H7 (cell line): ENCODE data around the gene C11orf21. TPM values are rescaled to one million over a fixed set of nuclear protein-coding genes. Genes with fewer than 3 reads are reported as not detected.
A peak's percentile ranks its signal among the peaks of the same experiment; 100 is the strongest.

Experiments used
- DNase-seq: peaks from one replicate; pipeline ENCODE4 v3.0.0; 2012
- H3K27me3 ChIP-seq: 2 replicates; pipeline ENCODE4 v1.6.0; 2011; ENCODE audit warnings: mild to moderate bottlenecking, low read length; ENCODE audit not compliant: control insufficient read depth, insufficient read depth
- H3K36me3 ChIP-seq: replicated peaks from 2 replicates; pipeline ENCODE4 v1.5.1; 2011; ENCODE audit warnings: low read length; ENCODE audit not compliant: control insufficient read depth, insufficient read depth
- H3K4me3 ChIP-seq: 2 replicates; pipeline ENCODE4 v1.5.1; 2011; ENCODE audit warnings: low read depth, mild to moderate bottlenecking, control low read depth, low read length, moderate library complexity; ENCODE audit not compliant: insufficient read depth
- total RNA-seq: library from RNA; depleted of rRNA; stranded (reverse); fragments of >200 nt; shearing (Covaris generic); gene quantifications from 2 replicates; pipeline ENCODE4 v1.2.3, GENCODE V29; 2014

The C11orf21 gene
- total RNA-seq, 1 experiment from 2014 or later = not detected

DNA sequence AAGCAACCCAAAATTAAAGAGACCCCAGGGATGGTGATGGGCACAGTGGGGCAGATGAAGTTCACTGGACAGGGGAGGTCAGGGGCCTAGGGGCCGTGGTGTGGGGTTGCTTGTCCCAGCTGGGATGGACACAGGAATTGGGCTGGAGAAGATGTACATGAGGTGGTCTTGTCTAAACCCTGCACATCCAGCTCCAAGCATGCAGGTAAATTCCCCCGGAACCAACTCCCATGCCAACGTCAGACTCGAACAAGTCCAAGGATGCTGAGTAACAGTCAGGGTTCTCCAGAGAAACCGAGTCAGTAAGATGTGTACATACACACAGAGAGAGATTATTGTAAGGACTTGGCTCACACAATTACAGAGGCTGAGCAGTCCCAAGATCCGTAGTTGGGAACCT lies 29.0 kb upstream of the C11orf21 start:
- Histone ChIP-seq H3K36me3 (no peaks in the 10 kb centered on the region), H3K4me3 (no peak overlapping the region)
- no peak for DNase-seq

DNA sequence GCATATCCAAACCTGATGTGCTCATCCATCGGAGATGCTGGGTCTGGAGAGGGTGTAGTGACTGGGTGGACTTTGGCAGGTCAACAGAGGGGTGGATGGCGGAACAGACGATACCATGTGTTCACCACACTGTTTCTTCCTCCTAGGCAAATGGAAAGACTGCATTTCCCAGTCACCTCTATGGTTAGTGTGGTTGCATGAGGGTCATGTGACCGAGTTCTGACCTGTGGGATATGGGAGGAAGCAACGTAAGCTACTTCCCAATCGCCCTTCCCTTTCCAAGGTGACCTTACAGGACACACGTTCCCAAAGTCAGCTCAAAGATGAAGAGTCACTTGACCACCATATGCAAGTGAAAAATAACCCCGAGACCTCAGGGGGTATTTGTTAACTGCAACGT lies 27.8 kb upstream of the C11orf21 start:
- Histone ChIP-seq H3K27me3 (no peaks in the 10 kb centered on the region; the same call in 1 of the 2 replicates), H3K36me3 (no peaks in the 10 kb centered on the region), H3K4me3 (no peak overlapping the region)
- DNase-seq = no peak

More for the DNA sequence above, 29.0 kb upstream of the C11orf21 start:
- no peaks in the 10 kb centered on the region; the same call in 1 of the 2 replicates for H3K27me3 ChIP-seq

DNA sequence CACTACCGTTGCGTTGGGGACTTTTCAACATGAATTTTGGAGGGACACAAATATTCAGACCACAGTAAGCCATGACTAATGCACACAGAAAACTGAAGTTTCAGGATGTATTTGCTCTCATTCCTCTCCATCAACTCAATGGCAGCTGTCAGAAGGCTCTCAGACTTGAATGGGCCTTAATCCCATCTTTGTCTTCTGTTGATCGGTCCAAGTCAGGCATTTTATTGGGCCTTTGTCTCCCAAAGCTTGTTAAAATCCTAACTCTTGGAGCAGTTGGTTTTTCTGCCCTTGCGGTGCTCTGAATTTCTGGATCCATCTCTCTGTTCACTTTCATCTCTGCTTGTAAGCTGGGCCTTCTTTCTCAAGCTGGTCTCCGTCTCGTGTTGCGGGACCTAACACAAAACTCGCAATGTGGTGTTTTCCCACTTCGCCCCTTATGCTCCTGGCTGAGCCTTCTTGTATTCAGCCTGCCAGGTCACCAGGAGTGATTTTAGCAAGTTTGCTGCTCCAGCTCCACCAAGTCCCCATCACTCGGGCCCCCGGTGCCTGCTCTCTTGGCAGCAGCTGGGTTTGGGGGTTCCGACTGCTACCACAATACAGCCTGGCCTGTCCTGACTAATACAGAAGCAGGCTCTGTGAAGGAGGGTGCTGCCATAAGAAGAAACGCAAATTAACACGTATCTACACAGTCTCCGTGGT lies 27.1 kb upstream of the C11orf21 start:
- Histone ChIP-seq H3K4me3 (no peak overlapping the region), H3K27me3 (no peaks in the 10 kb centered on the region; the same call in 1 of the 2 replicates), H3K36me3 (no peaks in the 10 kb centered on the region)
- no peak for DNase-seq

DNA sequence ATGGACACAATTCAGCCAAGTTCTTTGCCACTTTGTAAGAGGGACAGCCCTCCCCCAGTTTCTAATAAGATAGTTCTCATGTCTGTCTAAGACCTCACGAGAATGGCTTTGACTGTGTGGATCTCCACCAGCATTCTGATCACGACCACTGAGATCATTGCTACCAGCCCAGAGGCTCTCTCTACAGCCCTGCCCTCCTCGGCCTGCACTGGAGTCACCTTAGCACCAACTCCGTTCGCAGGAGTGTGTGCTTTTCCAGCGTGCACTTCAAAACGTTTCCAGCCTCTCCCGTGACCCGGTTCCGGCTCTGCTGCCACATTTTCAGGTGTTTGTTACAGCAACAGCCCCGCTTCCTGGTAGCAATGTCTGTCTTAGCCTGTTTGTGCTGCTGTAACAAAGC lies 26.3 kb upstream of the C11orf21 start:
- no peak overlapping the region for H3K4me3 ChIP-seq
- DNase-seq = no peak
- H3K36me3 ChIP-seq = no peaks in the 10 kb centered on the region
- no peaks in the 10 kb centered on the region; the same call in 1 of the 2 replicates for H3K27me3 ChIP-seq

GRCh38 chr11:2327032-2327431 lies 25.3 kb upstream of the C11orf21 start:
- Histone ChIP-seq H3K27me3 (no peaks in the 10 kb centered on the region; the same call in 1 of the 2 replicates), H3K36me3 (no peaks in the 10 kb centered on the region), H3K4me3 (no peak overlapping the region)
- DNase-seq = no peak

GRCh38 chr11:2325719-2326118 lies 24.0 kb upstream of the C11orf21 start:
- no peak for DNase-seq
- H3K4me3 ChIP-seq = no peak overlapping the region
- H3K27me3 ChIP-seq = no peaks in the 10 kb centered on the region; the same call in 1 of the 2 replicates
- H3K36me3 ChIP-seq = no peaks in the 10 kb centered on the region

- no peaks in the 10 kb centered on the region for H3K27me3 ChIP-seq
- H3K36me3 ChIP-seq = no peaks in the 10 kb centered on the region
- H3K4me3 ChIP-seq = no peak overlapping the region
- DNase-seq = no peak
Measured at GRCh38 chr11:2325123-2325522, 23.4 kb upstream of the C11orf21 start.

- no peak for DNase-seq
- Histone ChIP-seq H3K27me3 (no peaks in the 10 kb centered on the region), H3K36me3 (no peaks in the 10 kb centered on the region), H3K4me3 (no peak overlapping the region)
Measured at GRCh38 chr11:2321311-2321683, 19.6 kb upstream of the C11orf21 start.

DNA sequence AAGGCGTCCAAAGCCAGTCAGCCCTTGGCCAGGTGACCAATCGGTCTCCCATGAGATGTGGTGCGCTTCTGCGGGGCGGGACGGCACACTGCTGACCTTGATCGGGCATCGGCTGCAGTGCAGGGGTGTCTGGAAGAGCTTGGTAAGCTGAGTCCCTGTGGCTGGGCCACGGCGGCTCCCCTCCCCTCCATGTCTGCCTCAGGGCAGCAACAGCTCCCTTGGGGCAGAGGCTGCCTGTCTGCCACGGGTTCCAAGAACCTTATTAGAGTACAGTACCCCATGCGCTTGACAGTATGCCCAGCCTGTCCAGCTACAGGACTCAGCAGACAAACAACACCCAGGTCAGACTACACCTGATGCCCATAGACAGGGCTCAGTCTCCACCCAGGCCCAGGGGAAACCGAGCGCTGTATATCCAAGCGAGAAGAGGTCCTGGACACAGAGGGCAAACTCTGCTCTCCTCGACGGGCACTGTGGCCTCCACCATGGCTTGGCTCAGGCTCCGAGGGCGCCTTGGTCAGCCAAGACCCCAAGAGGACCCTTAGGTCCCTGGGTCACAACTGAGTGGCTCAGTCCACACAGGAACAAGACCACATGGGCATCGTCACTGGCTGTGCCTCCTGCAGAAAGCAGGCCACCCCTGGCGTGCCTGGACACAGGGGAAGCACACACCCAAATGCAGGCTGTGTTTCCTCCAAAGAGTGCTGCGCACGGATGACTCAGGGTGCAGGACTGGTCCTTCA lies 19.0 kb upstream of the C11orf21 start:
- H3K27me3 ChIP-seq = no peaks in the 10 kb centered on the region
- no peak for DNase-seq

GRCh38 chr11:2319791-2320472 lies 18.2 kb upstream of the C11orf21 start:
- DNase-seq = no peak
- Histone ChIP-seq H3K27me3 (no peaks in the 10 kb centered on the region), H3K4me3 (no peak overlapping the region), H3K36me3 (no peaks in the 10 kb centered on the region)

More for the DNA sequence above, 19.0 kb upstream of the C11orf21 start:
- H3K4me3 ChIP-seq = no peak overlapping the region
- H3K36me3 ChIP-seq = no peaks in the 10 kb centered on the region

DNA sequence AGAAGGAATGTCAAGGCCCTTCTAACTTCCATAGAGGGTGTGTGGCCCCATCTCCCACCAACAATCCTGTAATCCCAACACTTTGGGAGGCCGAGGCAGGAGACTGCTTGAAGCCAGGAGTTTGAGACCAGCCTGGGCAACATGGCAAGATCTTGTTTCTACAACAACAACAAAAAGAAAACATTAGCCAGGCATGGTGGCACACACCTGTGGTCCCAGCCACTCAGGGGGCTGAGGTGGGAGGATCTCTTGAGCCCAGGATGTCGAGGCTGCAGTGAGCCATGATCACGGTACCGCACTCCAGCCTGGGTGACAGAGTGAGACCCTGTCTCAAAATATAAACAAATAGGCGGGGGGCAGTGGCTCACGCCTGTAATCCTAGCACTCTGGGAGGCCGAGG lies 17.0 kb upstream of the C11orf21 start:
- Histone ChIP-seq H3K36me3 (no peaks in the 10 kb centered on the region), H3K4me3 (no peak overlapping the region), H3K27me3 (no peaks in the 10 kb centered on the region)
- DNase-seq = no peak

- no peaks in the 10 kb centered on the region for H3K27me3 ChIP-seq
- peak; percentile 19 for DNase-seq
- no peak overlapping the region for H3K4me3 ChIP-seq
- H3K36me3 ChIP-seq = no peaks in the 10 kb centered on the region
Measured at GRCh38 chr11:2318123-2318522, 16.4 kb upstream of the C11orf21 start.

DNA sequence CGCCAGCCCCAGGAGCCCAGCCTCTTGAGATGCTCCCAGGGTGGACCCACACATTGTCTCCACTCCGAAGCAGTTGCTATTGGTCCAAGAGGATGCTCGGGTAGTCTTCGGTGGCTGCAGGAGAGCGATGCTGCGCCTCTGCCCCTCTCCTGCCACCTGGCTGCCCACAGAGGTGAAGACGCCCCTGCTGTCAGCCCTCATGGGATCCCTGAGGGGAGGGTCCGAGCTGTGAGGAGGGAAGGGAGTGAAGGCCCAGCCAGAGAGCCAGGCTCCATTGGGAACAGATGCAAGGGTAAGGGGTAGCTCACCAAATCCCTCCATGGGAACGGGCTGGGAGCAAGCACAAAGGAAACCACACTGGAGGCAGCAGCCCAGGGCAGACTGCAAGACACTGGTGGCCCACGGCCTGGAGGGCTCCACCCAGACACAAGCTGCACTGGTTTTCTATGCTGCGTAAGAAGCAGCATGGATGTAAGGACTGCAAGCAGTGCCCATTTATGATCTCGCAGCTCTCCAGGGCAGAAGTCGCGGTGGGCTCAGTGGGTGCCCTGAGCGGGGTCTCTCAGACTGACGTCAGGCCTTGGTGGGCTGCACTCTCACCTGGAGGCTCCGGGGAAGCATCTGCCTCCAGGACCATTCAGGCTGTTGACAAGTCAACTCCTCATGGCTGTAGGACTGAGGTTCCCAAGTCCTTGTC lies 15.8 kb upstream of the C11orf21 start:
- Histone ChIP-seq H3K36me3 (no peaks in the 10 kb centered on the region), H3K27me3 (no peaks in the 10 kb centered on the region), H3K4me3 (no peak overlapping the region)
- DNase-seq = peak; percentile 68

GRCh38 chr11:2316963-2317244 lies 15.2 kb upstream of the C11orf21 start:
- H3K27me3 ChIP-seq = no peaks in the 10 kb centered on the region
- no peak for DNase-seq
- no peaks in the 10 kb centered on the region for H3K36me3 ChIP-seq
- H3K4me3 ChIP-seq = no peak overlapping the region
